NB4 (cell line): ENCODE measurements around the gene GPR3.
A peak's percentile ranks its signal among the peaks of the same experiment; 100 is the strongest.

Experiments used
- DNase-seq: peaks from one replicate; pipeline ENCODE4 v3.0.0; 2010; ENCODE audit warnings: low read depth
- H3K4me3 ChIP-seq: one replicate; pipeline ENCODE4 v1.5.1; 2011; ENCODE audit warnings: mild to moderate bottlenecking, low read depth, low read length, moderate library complexity
- CTCF ChIP-seq: IDR thresholded peaks from one replicate; pipeline ENCODE4 v1.5.1; 2012; ENCODE audit warnings: low read depth, low read length
- MYC ChIP-seq: IDR thresholded peaks from 2 replicates; pipeline ENCODE4 v1.6.1; 2011; ENCODE audit warnings: low read depth, low read length
- POLR2A ChIP-seq: IDR thresholded peaks from 2 replicates; pipeline ENCODE4 v1.6.1; 2011; ENCODE audit warnings: mild to moderate bottlenecking; ENCODE audit not compliant: insufficient read length; ENCODE audit errors: extremely low read depth
- TF ChIP-seq, protein P1 (sequence below): IDR thresholded peaks from 2 replicates; pipeline ENCODE4 v1.6.1; 2011; ENCODE audit warnings: low read depth, low read length

GPR3 gene

GRCh38 chr1:27436204-27437159, 44.1 kb downstream of the GPR3 start:
- DNase-seq, result peak; percentile 59
- H3K4me3 ChIP-seq, result no peak overlapping the region
- no peak for TF ChIP-seq MYC
- no peak for TF ChIP-seq CTCF
- TF ChIP-seq POLR2A, result no peak
- TF ChIP-seq, protein P1, sequence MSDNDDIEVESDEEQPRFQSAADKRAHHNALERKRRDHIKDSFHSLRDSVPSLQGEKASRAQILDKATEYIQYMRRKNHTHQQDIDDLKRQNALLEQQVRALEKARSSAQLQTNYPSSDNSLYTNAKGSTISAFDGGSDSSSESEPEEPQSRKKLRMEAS, result no peak

DNA sequence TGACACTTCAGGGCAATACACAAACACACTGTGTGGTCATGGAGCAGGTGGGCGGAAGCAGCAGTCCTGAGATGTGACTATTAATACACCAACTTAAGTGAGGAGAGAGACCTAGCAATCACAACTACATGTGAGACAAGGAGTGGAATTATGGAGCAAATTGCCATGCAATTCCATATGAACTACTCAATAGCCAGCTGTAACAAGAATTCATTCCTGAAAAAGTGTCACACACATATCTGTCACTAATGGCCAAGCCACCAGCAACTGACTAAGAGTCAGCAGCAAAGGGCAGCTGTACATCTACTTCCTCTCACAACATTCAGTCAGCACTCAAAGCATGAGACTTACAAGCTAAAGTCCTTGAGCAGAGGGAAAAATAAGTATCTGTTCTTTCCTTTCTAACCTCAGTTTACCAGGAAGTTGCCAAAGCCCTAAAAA, 46.2 kb downstream of the GPR3 start:
- TF ChIP-seq POLR2A (no peak), MYC (no peak), CTCF (no peak)
- TF ChIP-seq, protein P1, result no peak
- DNase-seq, result peak; percentile 34
- no peak overlapping the region for H3K4me3 ChIP-seq

- H3K4me3 ChIP-seq, result no peak overlapping the region
- no peak for DNase-seq
- TF ChIP-seq, protein P1, result no peak
- TF ChIP-seq POLR2A (no peak), CTCF (no peak), MYC (no peak)
Measured at GRCh38 chr1:27439150-27439549, 46.7 kb downstream of the GPR3 start.

DNA sequence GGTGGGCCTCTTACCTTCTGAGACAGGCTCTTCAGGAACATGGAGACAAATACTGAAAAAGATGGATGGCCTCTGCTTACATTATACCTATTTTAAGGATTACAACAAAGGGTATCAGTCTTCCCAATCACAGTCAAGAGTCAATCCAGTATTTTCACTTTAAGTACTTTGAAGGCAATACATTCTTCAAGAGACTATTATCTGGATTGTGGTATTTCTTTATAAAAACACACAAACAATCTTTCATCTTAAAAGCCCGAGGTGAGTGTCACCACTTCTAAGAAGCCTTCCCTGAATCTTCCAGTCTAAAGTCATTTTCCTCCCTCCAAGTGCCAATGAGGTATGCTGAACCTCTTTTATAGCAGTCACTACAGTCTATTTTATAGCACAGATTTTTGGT, 52.2 kb downstream of the GPR3 start:
- no peak for DNase-seq
- no peak overlapping the region for H3K4me3 ChIP-seq
- TF ChIP-seq, protein P1, result no peak
- TF ChIP-seq CTCF (no peak), POLR2A (no peak), MYC (no peak)
